ENCODE measurements around the gene GRIN2A.

GRIN2A gene

GRCh38 chr16:10181196-10182162 lies 749 bp downstream of the GRIN2A start:
- no peak for DNase-seq (ENCODE audit: low read depth)

- no peak for DNase-seq (ENCODE audit: low read depth)
Observed at GRCh38 chr16:10180771-10181163, 1.5 kb downstream of the GRIN2A start.

- no peak for DNase-seq (ENCODE audit: low read depth)
Observed at GRCh38 chr16:10180042-10180770, 2.0 kb downstream of the GRIN2A start.

- no peak for DNase-seq (ENCODE audit: low read depth)
Observed at GRCh38 chr16:10178526-10178925, 3.7 kb downstream of the GRIN2A start.

GRCh38 chr16:10178080-10178479 lies 4.1 kb downstream of the GRIN2A start:
- DNase-seq (ENCODE audit: low read depth), result no peak

GRCh38 chr16:10172848-10173655 lies 9.2 kb downstream of the GRIN2A start:
- DNase-seq (ENCODE audit: low read depth), result no peak

- DNase-seq (ENCODE audit: low read depth), result no peak
Observed at GRCh38 chr16:10171221-10171620, 11.0 kb downstream of the GRIN2A start.

GRCh38 chr16:10169904-10170410 lies 12.3 kb downstream of the GRIN2A start:
- no peak for DNase-seq (ENCODE audit: low read depth)

- no peak for DNase-seq (ENCODE audit: low read depth)
Observed at GRCh38 chr16:10169031-10169430, 13.2 kb downstream of the GRIN2A start.

- no peak for DNase-seq (ENCODE audit: low read depth)
Observed at GRCh38 chr16:10168258-10168657, 14.0 kb downstream of the GRIN2A start.

- DNase-seq (ENCODE audit: low read depth), result no peak
Observed at GRCh38 chr16:10165643-10166042, 16.6 kb downstream of the GRIN2A start.

GRCh38 chr16:10162981-10163380 lies 19.2 kb downstream of the GRIN2A start:
- no peak for DNase-seq (ENCODE audit: low read depth)

GRCh38 chr16:10156099-10156498 lies 26.1 kb downstream of the GRIN2A start:
- no peak for DNase-seq (ENCODE audit: low read depth)

GRCh38 chr16:10154389-10154788 lies 27.8 kb downstream of the GRIN2A start:
- DNase-seq (ENCODE audit: low read depth), result no peak

GRCh38 chr16:10153985-10154384 lies 28.2 kb downstream of the GRIN2A start:
- no peak for DNase-seq (ENCODE audit: low read depth)

- no peak for DNase-seq (ENCODE audit: low read depth)
Observed at GRCh38 chr16:10151718-10152117, 30.5 kb downstream of the GRIN2A start.

GRCh38 chr16:10150906-10151305 lies 31.3 kb downstream of the GRIN2A start:
- no peak for DNase-seq (ENCODE audit: low read depth)

- DNase-seq (ENCODE audit: low read depth), result no peak
Observed at GRCh38 chr16:10145542-10146035, 36.6 kb downstream of the GRIN2A start.

- no peak for DNase-seq (ENCODE audit: low read depth)
Observed at GRCh38 chr16:10141671-10142070, 40.6 kb downstream of the GRIN2A start.

GRCh38 chr16:10138881-10139280 lies 43.3 kb downstream of the GRIN2A start:
- no peak for DNase-seq (ENCODE audit: low read depth)

GRCh38 chr16:10137341-10137740 lies 44.9 kb downstream of the GRIN2A start:
- DNase-seq (ENCODE audit: low read depth), result no peak

GRCh38 chr16:10136916-10137315 lies 45.3 kb downstream of the GRIN2A start:
- no peak for DNase-seq (ENCODE audit: low read depth)

Measured in stimulated activated CD8-positive, alpha-beta memory T cell treated with anti-CD3 and anti-CD28 coated beads, Interleukin-12 subunit alpha, Interleukin-12 subunit beta, amount 100 ng/mL, for 4 hours (primary cell).